SK-N-SH (cell line): ENCODE results near the gene TCTN1.

Experiments used
- EP300 ChIP-seq, 2 experiments: IDR thresholded peaks; 2 replicates each; pipeline versions ENCODE4 v1.4.0 to v1.6.1; 2012; ENCODE audit warnings: borderline replicate concordance in 1 of 2, low read depth in 1 of 2, low read length in 1 of 2
- GABPA ChIP-seq: IDR thresholded peaks from 2 replicates; pipeline ENCODE4 v1.4.0; 2012; ENCODE audit warnings: low read depth, mild to moderate bottlenecking
- POLR2AphosphoS5 ChIP-seq: IDR thresholded peaks from 2 replicates; pipeline ENCODE4 v1.6.1; 2012; ENCODE audit warnings: low read depth, low read length
- RCOR1 ChIP-seq: fragments of 150-350 bp; IDR thresholded peaks from 2 replicates; pipeline ENCODE4 v1.6.1; 2017; ENCODE audit warnings: antibody characterized with exemption, low read length
- TEAD4 ChIP-seq: IDR thresholded peaks from 2 replicates; pipeline ENCODE4 v1.4.0; 2012; ENCODE audit warnings: mild to moderate bottlenecking, borderline replicate concordance; ENCODE audit not compliant: insufficient read depth
- YY1 ChIP-seq: IDR thresholded peaks from 2 replicates; pipeline ENCODE4 v1.4.0; 2012; ENCODE audit warnings: low read depth, mild to moderate bottlenecking
- TF ChIP-seq, protein P1 (sequence below): fragments of 200-600 bp; sonication (generic); IDR thresholded peaks from 2 replicates; pipeline ENCODE4 v1.6.1; 2017; ENCODE audit warnings: antibody characterized with exemption, mild to moderate bottlenecking, moderate library complexity

DNA sequence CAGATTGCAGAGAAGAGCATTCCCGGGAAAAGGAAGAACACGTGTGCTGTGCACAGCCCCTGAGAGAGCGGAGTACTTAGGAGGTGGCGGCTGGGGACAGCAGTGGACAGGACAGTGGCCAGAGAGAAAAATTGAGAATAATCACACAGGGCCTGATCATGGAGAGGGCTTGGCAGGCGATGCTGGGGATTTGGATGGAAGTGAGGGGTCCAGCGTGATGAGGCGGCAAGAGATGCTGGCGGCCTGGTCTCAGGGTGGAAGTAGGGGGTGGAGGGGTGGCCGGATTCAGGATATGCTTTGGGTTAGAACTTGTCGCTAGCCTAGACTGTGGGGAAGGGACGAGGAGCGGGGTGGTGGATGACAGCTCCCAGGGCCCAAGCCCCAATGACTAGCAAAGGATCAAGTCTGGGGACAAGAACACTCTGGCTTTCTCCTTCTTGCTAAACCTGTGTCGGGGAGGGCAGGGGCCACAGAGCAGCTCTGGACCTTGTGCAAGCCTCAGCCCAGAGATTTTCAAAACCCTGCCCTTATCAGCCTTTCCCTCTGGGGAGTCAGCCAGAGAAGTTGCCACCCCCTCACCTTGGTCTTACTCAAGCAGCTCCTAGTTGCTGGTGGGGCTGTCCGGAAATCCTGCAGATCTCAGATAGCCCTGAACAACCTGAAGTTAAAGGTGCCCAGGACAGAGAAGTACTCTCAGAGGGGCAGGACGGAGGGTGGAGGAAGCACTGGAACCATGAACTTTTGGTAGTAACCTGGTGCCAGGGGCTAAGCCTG, 73.7 kb downstream of the TCTN1 start:
- TF ChIP-seq YY1 (no peak), RCOR1 (no peak), EP300 (IDR thresholded peaks at IDR 0.05; ENCODE audit: borderline replicate concordance in 1 of 2, low read depth in 1 of 2, low read length in 1 of 2) (no peak), POLR2AphosphoS5 (no peak), GABPA (no peak), TEAD4 (no peak)
- TF ChIP-seq, protein P1, sequence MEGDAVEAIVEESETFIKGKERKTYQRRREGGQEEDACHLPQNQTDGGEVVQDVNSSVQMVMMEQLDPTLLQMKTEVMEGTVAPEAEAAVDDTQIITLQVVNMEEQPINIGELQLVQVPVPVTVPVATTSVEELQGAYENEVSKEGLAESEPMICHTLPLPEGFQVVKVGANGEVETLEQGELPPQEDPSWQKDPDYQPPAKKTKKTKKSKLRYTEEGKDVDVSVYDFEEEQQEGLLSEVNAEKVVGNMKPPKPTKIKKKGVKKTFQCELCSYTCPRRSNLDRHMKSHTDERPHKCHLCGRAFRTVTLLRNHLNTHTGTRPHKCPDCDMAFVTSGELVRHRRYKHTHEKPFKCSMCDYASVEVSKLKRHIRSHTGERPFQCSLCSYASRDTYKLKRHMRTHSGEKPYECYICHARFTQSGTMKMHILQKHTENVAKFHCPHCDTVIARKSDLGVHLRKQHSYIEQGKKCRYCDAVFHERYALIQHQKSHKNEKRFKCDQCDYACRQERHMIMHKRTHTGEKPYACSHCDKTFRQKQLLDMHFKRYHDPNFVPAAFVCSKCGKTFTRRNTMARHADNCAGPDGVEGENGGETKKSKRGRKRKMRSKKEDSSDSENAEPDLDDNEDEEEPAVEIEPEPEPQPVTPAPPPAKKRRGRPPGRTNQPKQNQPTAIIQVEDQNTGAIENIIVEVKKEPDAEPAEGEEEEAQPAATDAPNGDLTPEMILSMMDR, result no peak
